ENCODE data around the gene ZBTB7A.

Gene ZBTB7A

GRCh38 chr19:4033028-4033956, 33.4 kb downstream of the ZBTB7A start:
- Histone ChIP-seq H3K4me3 (ENCODE audit: low read depth, low read length) (no peak overlapping the region), H3K36me3 (ENCODE audit: insufficient read depth, low read length) (peaks cover 3% of the 10 kb centered on the region; the same call in 1 of the 2 replicates), H3K79me2 (ENCODE audit: control insufficient read depth, insufficient read depth, low read length, unreplicated experiment) (no peaks in the 10 kb centered on the region), H3K27ac (ENCODE audit: low read depth, low read length) (no peak overlapping the region), H3K27me3 (ENCODE audit: insufficient read depth, low read length) (no peaks in the 10 kb centered on the region), H3K4me1 (ENCODE audit: control insufficient read depth, insufficient read depth, low read length, unreplicated experiment) (no peaks in the 10 kb centered on the region), H2AFZ (ENCODE audit: low read length, unreplicated experiment) (no peak overlapping the region)

- no peaks in the 10 kb centered on the region for H3K79me2 ChIP-seq (ENCODE audit: control insufficient read depth, insufficient read depth, low read length, unreplicated experiment)
- no peaks in the 10 kb centered on the region for H3K4me1 ChIP-seq (ENCODE audit: control insufficient read depth, insufficient read depth, low read length, unreplicated experiment)
- no peak overlapping the region for H2AFZ ChIP-seq (ENCODE audit: low read length, unreplicated experiment)
- H3K36me3 ChIP-seq (ENCODE audit: insufficient read depth, low read length) = peaks cover 3% of the 10 kb centered on the region; the same call in 1 of the 2 replicates
- no peak overlapping the region for H3K27ac ChIP-seq (ENCODE audit: low read depth, low read length)
- H3K4me3 ChIP-seq (ENCODE audit: low read depth, low read length) = no peak overlapping the region
- no peaks in the 10 kb centered on the region for H3K27me3 ChIP-seq (ENCODE audit: insufficient read depth, low read length)
Measured at GRCh38 chr19:4032436-4032835, 34.3 kb downstream of the ZBTB7A start.

GRCh38 chr19:4031420-4031819, 35.3 kb downstream of the ZBTB7A start:
- Histone ChIP-seq H3K4me3 (ENCODE audit: low read depth, low read length) (no peak overlapping the region), H3K36me3 (ENCODE audit: insufficient read depth, low read length) (no peaks in the 10 kb centered on the region; the same call in 1 of the 2 replicates), H3K27ac (ENCODE audit: low read depth, low read length) (no peak overlapping the region), H2AFZ (ENCODE audit: low read length, unreplicated experiment) (no peak overlapping the region), H3K27me3 (ENCODE audit: insufficient read depth, low read length) (no peaks in the 10 kb centered on the region), H3K4me1 (ENCODE audit: control insufficient read depth, insufficient read depth, low read length, unreplicated experiment) (no peaks in the 10 kb centered on the region), H3K79me2 (ENCODE audit: control insufficient read depth, insufficient read depth, low read length, unreplicated experiment) (no peaks in the 10 kb centered on the region)

- Histone ChIP-seq H2AFZ (ENCODE audit: low read length, unreplicated experiment) (no peak overlapping the region), H3K27me3 (ENCODE audit: insufficient read depth, low read length) (no peaks in the 10 kb centered on the region), H3K4me1 (ENCODE audit: control insufficient read depth, insufficient read depth, low read length, unreplicated experiment) (no peaks in the 10 kb centered on the region), H3K27ac (ENCODE audit: low read depth, low read length) (no peak overlapping the region), H3K36me3 (ENCODE audit: insufficient read depth, low read length) (no peaks in the 10 kb centered on the region; the same call in 1 of the 2 replicates), H3K4me3 (ENCODE audit: low read depth, low read length) (no peak overlapping the region), H3K79me2 (ENCODE audit: control insufficient read depth, insufficient read depth, low read length, unreplicated experiment) (no peaks in the 10 kb centered on the region)
Measured at GRCh38 chr19:4030981-4031380, 35.7 kb downstream of the ZBTB7A start.

GRCh38 chr19:4030552-4030951, 36.1 kb downstream of the ZBTB7A start:
- no peaks in the 10 kb centered on the region for H3K4me1 ChIP-seq (ENCODE audit: control insufficient read depth, insufficient read depth, low read length, unreplicated experiment)
- H3K79me2 ChIP-seq (ENCODE audit: control insufficient read depth, insufficient read depth, low read length, unreplicated experiment) = no peaks in the 10 kb centered on the region
- no peak overlapping the region for H3K27ac ChIP-seq (ENCODE audit: low read depth, low read length)
- no peaks in the 10 kb centered on the region; the same call in 1 of the 2 replicates for H3K36me3 ChIP-seq (ENCODE audit: insufficient read depth, low read length)
- no peaks in the 10 kb centered on the region for H3K27me3 ChIP-seq (ENCODE audit: insufficient read depth, low read length)
- H2AFZ ChIP-seq (ENCODE audit: low read length, unreplicated experiment) = no peak overlapping the region
- no peak overlapping the region for H3K4me3 ChIP-seq (ENCODE audit: low read depth, low read length)

GRCh38 chr19:4029247-4029614, 37.5 kb downstream of the ZBTB7A start:
- no peaks in the 10 kb centered on the region for H3K27me3 ChIP-seq (ENCODE audit: insufficient read depth, low read length)
- H3K27ac ChIP-seq (ENCODE audit: low read depth, low read length) = no peak overlapping the region
- no peak overlapping the region for H2AFZ ChIP-seq (ENCODE audit: low read length, unreplicated experiment)
- no peaks in the 10 kb centered on the region for H3K79me2 ChIP-seq (ENCODE audit: control insufficient read depth, insufficient read depth, low read length, unreplicated experiment)
- no peaks in the 10 kb centered on the region for H3K4me1 ChIP-seq (ENCODE audit: control insufficient read depth, insufficient read depth, low read length, unreplicated experiment)
- no peak overlapping the region for H3K4me3 ChIP-seq (ENCODE audit: low read depth, low read length)
- H3K36me3 ChIP-seq (ENCODE audit: insufficient read depth, low read length) = no peaks in the 10 kb centered on the region; the same call in 1 of the 2 replicates

- no peaks in the 10 kb centered on the region for H3K79me2 ChIP-seq (ENCODE audit: control insufficient read depth, insufficient read depth, low read length, unreplicated experiment)
- H3K36me3 ChIP-seq (ENCODE audit: insufficient read depth, low read length) = no peaks in the 10 kb centered on the region; the same call in 1 of the 2 replicates
- no peak overlapping the region for H2AFZ ChIP-seq (ENCODE audit: low read length, unreplicated experiment)
- H3K4me1 ChIP-seq (ENCODE audit: control insufficient read depth, insufficient read depth, low read length, unreplicated experiment) = no peaks in the 10 kb centered on the region
- no peak overlapping the region for H3K4me3 ChIP-seq (ENCODE audit: low read depth, low read length)
- H3K27me3 ChIP-seq (ENCODE audit: insufficient read depth, low read length) = no peaks in the 10 kb centered on the region
- H3K27ac ChIP-seq (ENCODE audit: low read depth, low read length) = no peak overlapping the region
Measured at GRCh38 chr19:4028334-4029246, 38.1 kb downstream of the ZBTB7A start.

GRCh38 chr19:4027146-4027545, 39.6 kb downstream of the ZBTB7A start:
- H3K4me3 ChIP-seq (ENCODE audit: low read depth, low read length) = no peak overlapping the region
- H3K79me2 ChIP-seq (ENCODE audit: control insufficient read depth, insufficient read depth, low read length, unreplicated experiment) = peaks cover under 1% of the 10 kb centered on the region
- no peaks in the 10 kb centered on the region; the same call in 1 of the 2 replicates for H3K36me3 ChIP-seq (ENCODE audit: insufficient read depth, low read length)
- no peaks in the 10 kb centered on the region for H3K4me1 ChIP-seq (ENCODE audit: control insufficient read depth, insufficient read depth, low read length, unreplicated experiment)
- no peak overlapping the region for H2AFZ ChIP-seq (ENCODE audit: low read length, unreplicated experiment)
- H3K27ac ChIP-seq (ENCODE audit: low read depth, low read length) = no peak overlapping the region
- no peaks in the 10 kb centered on the region for H3K27me3 ChIP-seq (ENCODE audit: insufficient read depth, low read length)

- no peak overlapping the region for H3K27ac ChIP-seq (ENCODE audit: low read depth, low read length)
- no peak overlapping the region for H2AFZ ChIP-seq (ENCODE audit: low read length, unreplicated experiment)
- H3K4me3 ChIP-seq (ENCODE audit: low read depth, low read length) = no peak overlapping the region
- H3K36me3 ChIP-seq (ENCODE audit: insufficient read depth, low read length) = no peaks in the 10 kb centered on the region; the same call in 1 of the 2 replicates
- H3K79me2 ChIP-seq (ENCODE audit: control insufficient read depth, insufficient read depth, low read length, unreplicated experiment) = peaks cover 4% of the 10 kb centered on the region
- H3K27me3 ChIP-seq (ENCODE audit: insufficient read depth, low read length) = no peaks in the 10 kb centered on the region
- H3K4me1 ChIP-seq (ENCODE audit: control insufficient read depth, insufficient read depth, low read length, unreplicated experiment) = no peaks in the 10 kb centered on the region
Measured at GRCh38 chr19:4025317-4025716, 41.4 kb downstream of the ZBTB7A start.

GRCh38 chr19:4023600-4024398, 42.9 kb downstream of the ZBTB7A start:
- Histone ChIP-seq H3K27ac (ENCODE audit: low read depth, low read length) (no peak overlapping the region), H3K79me2 (ENCODE audit: control insufficient read depth, insufficient read depth, low read length, unreplicated experiment) (peaks cover 4% of the 10 kb centered on the region), H2AFZ (ENCODE audit: low read length, unreplicated experiment) (no peak overlapping the region), H3K36me3 (ENCODE audit: insufficient read depth, low read length) (no peaks in the 10 kb centered on the region; the same call in 1 of the 2 replicates), H3K27me3 (ENCODE audit: insufficient read depth, low read length) (no peaks in the 10 kb centered on the region), H3K4me1 (ENCODE audit: control insufficient read depth, insufficient read depth, low read length, unreplicated experiment) (no peaks in the 10 kb centered on the region), H3K4me3 (ENCODE audit: low read depth, low read length) (no peak overlapping the region)
